GM23248 (cell line): ENCODE results near the gene CELSR1.

Experiments
- EZH2 ChIP-seq: fragments of 200-600 bp; sonication (generic); IDR thresholded peaks from 2 replicates; pipeline ENCODE4 v1.6.1; 2018; ENCODE audit warnings: antibody characterized with exemption, mild to moderate bottlenecking; ENCODE audit not compliant: insufficient read depth, poor library complexity, severe bottlenecking
- EZH2phosphoT487 ChIP-seq: fragments of 200-600 bp; sonication (generic); IDR thresholded peaks from 2 replicates; pipeline ENCODE4 v1.6.1; 2018; ENCODE audit warnings: antibody characterized with exemption, moderate library complexity, mild to moderate bottlenecking, low read depth; ENCODE audit not compliant: insufficient read depth

DNA sequence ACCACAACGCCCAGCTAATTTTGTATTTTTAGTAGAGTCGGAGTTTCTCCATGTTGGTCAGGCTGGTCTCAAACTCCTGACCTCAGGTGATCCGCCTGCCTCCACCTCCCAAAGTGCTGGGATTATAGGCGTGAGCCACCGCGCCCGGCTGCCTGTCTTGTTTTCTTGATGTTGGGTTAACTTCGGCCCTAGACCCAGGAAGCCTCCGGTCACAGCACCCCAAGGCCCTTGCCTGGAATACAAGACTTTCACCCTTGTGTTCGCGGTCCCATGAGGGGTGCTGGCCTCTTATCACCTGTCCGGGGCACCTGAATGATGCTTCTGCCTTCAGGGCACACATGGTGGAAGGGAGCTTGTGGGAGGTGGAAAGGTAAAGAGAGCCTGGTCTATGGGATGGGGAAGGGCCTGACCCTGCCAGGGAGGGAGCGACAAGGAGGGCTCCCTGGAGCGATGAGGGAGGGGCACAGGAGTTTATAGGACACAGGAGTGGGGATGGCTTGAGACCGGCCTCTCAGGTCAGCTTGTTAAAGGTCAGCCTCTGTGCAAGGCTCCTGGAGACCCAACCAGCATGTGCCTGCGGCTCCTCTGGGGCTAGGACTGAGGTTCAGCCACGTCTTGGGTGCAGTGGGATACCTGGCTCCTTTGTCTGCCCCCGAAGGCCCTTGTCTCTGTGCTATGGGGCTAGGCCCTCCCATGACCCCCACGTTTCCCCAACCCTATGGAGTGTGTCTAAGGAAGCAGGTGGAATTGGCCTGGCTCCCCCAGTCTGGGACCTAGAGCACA, 48.1 kb upstream of the CELSR1 start:
- no peak for TF ChIP-seq EZH2
- TF ChIP-seq EZH2phosphoT487, result no peak
